Measurements from ENCODE around the gene DUSP22.

The DUSP22 gene

DNA sequence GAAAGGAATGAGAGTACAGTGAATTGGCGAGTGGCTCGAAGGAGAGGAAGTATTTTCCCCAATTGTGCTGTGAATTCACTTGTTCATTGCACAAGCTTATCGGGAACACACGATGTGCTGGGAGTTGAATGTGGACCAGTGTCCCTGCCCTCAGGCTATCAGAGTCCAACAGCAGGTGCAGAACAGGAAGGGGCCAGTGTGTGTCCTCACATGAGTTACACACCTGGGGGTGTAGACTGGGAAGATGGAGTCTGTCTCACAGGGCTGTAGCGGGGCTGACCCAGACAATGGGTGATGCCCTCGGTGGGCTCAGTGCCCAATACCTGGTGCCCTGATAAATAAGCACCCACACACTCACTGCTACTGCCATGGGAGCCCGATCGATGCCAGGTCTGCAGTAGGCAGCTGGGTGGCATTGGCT lies 14.4 kb downstream of the DUSP22 start:
- TF ChIP-seq, protein P1, sequence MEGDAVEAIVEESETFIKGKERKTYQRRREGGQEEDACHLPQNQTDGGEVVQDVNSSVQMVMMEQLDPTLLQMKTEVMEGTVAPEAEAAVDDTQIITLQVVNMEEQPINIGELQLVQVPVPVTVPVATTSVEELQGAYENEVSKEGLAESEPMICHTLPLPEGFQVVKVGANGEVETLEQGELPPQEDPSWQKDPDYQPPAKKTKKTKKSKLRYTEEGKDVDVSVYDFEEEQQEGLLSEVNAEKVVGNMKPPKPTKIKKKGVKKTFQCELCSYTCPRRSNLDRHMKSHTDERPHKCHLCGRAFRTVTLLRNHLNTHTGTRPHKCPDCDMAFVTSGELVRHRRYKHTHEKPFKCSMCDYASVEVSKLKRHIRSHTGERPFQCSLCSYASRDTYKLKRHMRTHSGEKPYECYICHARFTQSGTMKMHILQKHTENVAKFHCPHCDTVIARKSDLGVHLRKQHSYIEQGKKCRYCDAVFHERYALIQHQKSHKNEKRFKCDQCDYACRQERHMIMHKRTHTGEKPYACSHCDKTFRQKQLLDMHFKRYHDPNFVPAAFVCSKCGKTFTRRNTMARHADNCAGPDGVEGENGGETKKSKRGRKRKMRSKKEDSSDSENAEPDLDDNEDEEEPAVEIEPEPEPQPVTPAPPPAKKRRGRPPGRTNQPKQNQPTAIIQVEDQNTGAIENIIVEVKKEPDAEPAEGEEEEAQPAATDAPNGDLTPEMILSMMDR (IDR thresholded peaks at IDR 0.05; ENCODE audit: low read depth, low read length) = no peak
- no peak overlapping the region for H3K4me3 ChIP-seq (replicated peaks in 1 of 2; ENCODE audit: low read depth in 2 of 2, low read length in 2 of 2)

DNA sequence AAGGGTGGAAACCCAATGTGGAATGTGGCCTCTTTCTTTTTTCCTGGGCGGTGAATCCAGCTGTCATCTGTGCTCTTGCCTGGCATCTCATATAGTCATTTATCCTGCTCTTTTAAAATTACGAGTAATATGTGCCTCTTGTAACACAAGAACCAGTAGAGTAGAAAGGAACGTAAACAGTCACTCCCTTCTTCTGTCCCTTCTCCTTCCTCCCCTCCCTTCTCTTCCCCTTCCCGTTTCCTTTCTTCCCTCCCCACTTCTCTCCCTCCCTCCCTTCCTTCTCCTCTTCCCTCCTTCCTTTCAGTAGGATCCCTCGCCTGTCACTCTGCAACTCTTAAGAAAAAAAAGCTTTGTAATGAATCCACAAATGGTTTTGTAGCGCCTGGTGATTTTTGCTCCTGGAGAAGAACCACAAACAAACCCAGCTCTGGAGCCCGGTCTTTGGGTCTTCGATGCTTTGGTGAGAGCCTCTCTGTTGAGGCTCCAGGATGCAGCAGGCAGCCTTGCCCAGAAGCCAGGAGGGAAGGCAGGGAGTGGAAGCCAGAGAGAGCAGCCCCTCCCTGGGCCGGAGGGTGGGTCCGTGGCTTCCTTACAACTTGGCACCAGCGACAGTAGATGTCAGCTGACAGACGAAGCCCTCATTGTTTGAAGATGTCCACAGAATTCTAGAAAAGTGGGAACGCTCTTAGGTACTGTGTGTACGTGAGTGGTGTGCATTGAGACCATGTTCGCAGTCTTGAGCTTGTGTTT lies 15.0 kb downstream of the DUSP22 start:
- TF ChIP-seq, protein P1 (IDR thresholded peaks at IDR 0.05; ENCODE audit: low read depth, low read length) = no peak
- no peak for DNase-seq (ENCODE audit: low read depth in 2 of 2)
- H3K4me3 ChIP-seq (replicated peaks in 1 of 2; ENCODE audit: low read depth in 2 of 2, low read length in 2 of 2) = no peak overlapping the region

More for the DNA sequence above, 14.4 kb downstream of the DUSP22 start:
- DNase-seq (ENCODE audit: low read depth in 2 of 2) = no peak

- no peak for DNase-seq (ENCODE audit: low read depth in 2 of 2)
- no peak overlapping the region for H3K4me3 ChIP-seq (replicated peaks in 1 of 2; ENCODE audit: low read depth in 2 of 2, low read length in 2 of 2)
- TF ChIP-seq, protein P1 (IDR thresholded peaks at IDR 0.05; ENCODE audit: low read depth, low read length) = no peak
These were observed 15.6 kb downstream of the DUSP22 start for GRCh38 chr6:307874-308273.

DNA sequence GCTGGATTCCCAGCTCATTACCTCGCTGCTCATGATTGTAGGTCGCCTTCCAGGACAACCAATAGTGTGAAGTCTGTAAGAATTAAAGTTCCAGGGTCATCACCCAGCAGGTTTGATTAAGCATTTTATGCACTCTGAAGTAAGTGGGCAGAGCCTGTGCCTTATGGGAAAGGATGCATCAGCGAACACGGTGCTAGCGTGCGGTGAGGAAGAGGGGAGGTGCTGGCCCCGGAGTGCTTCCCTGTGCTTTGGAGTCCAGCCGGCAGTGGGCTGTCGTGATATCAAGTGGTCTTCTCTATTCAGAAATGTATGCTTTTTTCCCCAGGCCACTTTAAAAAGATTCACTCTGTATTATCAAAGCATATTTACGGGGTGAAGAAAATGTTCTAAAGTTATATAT lies 16.0 kb downstream of the DUSP22 start:
- TF ChIP-seq, protein P1 (IDR thresholded peaks at IDR 0.05; ENCODE audit: low read depth, low read length) = no peak
- H3K4me3 ChIP-seq (replicated peaks in 1 of 2; ENCODE audit: low read depth in 2 of 2, low read length in 2 of 2) = no peak overlapping the region
- no peak for DNase-seq (ENCODE audit: low read depth in 2 of 2)

DNA sequence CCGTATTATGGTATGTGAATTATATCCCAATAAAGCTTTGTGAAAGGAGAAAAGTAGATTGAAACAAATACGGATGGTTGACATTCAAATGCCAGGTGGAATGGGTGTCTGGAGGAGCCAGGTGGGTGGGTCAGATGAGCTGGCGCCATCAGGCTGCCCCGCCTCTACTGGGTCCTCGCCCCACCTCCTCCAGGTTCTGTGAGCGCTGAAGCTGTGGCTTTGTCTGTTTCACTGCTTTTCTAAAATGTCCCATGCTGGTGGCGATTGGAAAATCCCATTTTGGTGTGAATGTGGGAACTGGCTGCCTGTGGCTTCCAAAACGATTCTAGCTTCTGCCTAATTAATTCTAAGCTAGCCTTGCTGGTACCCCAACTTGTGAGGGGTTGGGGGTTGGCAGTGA lies 16.5 kb downstream of the DUSP22 start:
- TF ChIP-seq, protein P1 (IDR thresholded peaks at IDR 0.05; ENCODE audit: low read depth, low read length) = no peak
- no peak overlapping the region for H3K4me3 ChIP-seq (replicated peaks in 1 of 2; ENCODE audit: low read depth in 2 of 2, low read length in 2 of 2)

DNA sequence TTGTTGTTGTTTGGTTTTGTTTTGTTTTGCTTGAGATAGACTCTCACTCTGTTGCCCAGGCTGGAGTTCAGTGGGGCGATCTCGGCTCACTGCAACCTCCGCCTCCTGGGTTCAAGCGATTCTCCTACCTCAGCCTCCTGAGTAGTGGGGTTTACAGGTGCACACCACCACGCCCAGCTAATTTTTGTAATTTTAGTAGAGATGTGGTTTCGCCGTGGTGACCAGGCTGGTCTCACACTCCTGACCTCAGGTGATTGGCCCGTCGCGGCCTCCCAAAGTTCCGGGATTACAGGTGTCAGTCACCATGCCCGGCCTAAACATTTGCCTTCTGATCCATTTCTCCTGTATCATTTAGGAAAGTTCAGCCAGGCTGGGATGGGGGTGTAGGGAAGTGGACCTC lies 17.7 kb downstream of the DUSP22 start:
- H3K4me3 ChIP-seq (replicated peaks in 1 of 2; ENCODE audit: low read depth in 2 of 2, low read length in 2 of 2) = no peak overlapping the region
- DNase-seq (ENCODE audit: low read depth in 2 of 2) = no peak
- TF ChIP-seq, protein P1 (IDR thresholded peaks at IDR 0.05; ENCODE audit: low read depth, low read length) = no peak

More for the DNA sequence above, 16.5 kb downstream of the DUSP22 start:
- DNase-seq (ENCODE audit: low read depth in 2 of 2) = no peak

- no peak for DNase-seq (ENCODE audit: low read depth in 2 of 2)
- TF ChIP-seq, protein P1 (IDR thresholded peaks at IDR 0.05; ENCODE audit: low read depth, low read length) = no peak
These were observed 18.4 kb downstream of the DUSP22 start for GRCh38 chr6:310671-311070.

More at GRCh38 chr6:310671-311070, 18.4 kb downstream of the DUSP22 start:
- H3K4me3 ChIP-seq (replicated peaks in 1 of 2; ENCODE audit: low read depth in 2 of 2, low read length in 2 of 2) = no peak overlapping the region
